HEK293 (cell line): ENCODE measurements around the gene ILRUN.

ENCODE experiments used
- CTCF ChIA-PET: fragments of 350-600 bp; formaldehyde crosslinking; extraction: SDS; loops from one replicate; lab custom pipeline; 2021; ENCODE audit warnings: antibody characterized with exemption; lab: Yijun Ruan, JAX
- POLR2A ChIA-PET: fragments of 300-600 bp; formaldehyde crosslinking; extraction: SDS; loops from one replicate; lab custom pipeline; 2020; ENCODE audit warnings: antibody characterized with exemption, inconsistent platforms; lab: Yijun Ruan, JAX
- H3K27ac ChIP-seq: fragments of 200-500 bp; sonication (Bioruptor generic); 2 replicates; pipeline ENCODE4 v1.5.1; 2014; ENCODE audit warnings: low read depth, low read length, control low read depth, inconsistent platforms; ENCODE audit errors: extremely low read depth
- H3K36me3 ChIP-seq, 2 experiments: fragments of 200-500 bp in 1 of 2; sonication (Bioruptor generic) in 1 of 2; 1 replicate in 1 of 2; 2 replicates in 1 of 2; pipeline ENCODE4 v1.5.1; 2014 to 2017; ENCODE audit warnings: inconsistent platforms in 2 of 2, low read length in 2 of 2; ENCODE audit not compliant: control insufficient read depth in 2 of 2, insufficient read depth in 1 of 2
- H3K4me1 ChIP-seq: fragments of 200-500 bp; sonication (Bioruptor generic); 2 replicates; pipeline ENCODE4 v1.5.1; 2014; ENCODE audit warnings: mild to moderate bottlenecking, low read length, inconsistent platforms; ENCODE audit not compliant: control insufficient read depth, insufficient read depth
- H3K4me3 ChIP-seq: 2 replicates; pipeline ENCODE4 v1.5.1; 2011; ENCODE audit warnings: low read depth, mild to moderate bottlenecking, control low read depth, low read length, moderate library complexity
- H3K9me3 ChIP-seq: fragments of 200-500 bp; sonication (Bioruptor generic); 2 replicates; pipeline ENCODE4 v1.5.1; 2014; ENCODE audit warnings: low read depth, low read length, inconsistent platforms; ENCODE audit not compliant: control insufficient read depth, insufficient read depth
- GLIS1 ChIP-seq: fragments of 450-650 bp; formaldehyde crosslinking; IDR thresholded peaks from 2 replicates; pipeline ENCODE4 v1.5.1; 2016; ENCODE audit warnings: missing biosample characterization, missing genetic modification characterization
- OVOL3 ChIP-seq: fragments of 450-650 bp; formaldehyde crosslinking; IDR thresholded peaks from 2 replicates; pipeline ENCODE4 v1.5.1; 2016; ENCODE audit warnings: missing biosample characterization, missing genetic modification characterization
- PRDM1 ChIP-seq: fragments of 450-650 bp; formaldehyde crosslinking; IDR thresholded peaks from 2 replicates; pipeline ENCODE4; 2016; ENCODE audit warnings: missing biosample characterization, missing genetic modification characterization
- RBAK ChIP-seq: fragments of 450-650 bp; formaldehyde crosslinking; IDR thresholded peaks from 2 replicates; pipeline ENCODE4 v1.5.1; 2016; ENCODE audit warnings: missing biosample characterization, missing genetic modification characterization
- SCRT1 ChIP-seq: fragments of 450-650 bp; formaldehyde crosslinking; IDR thresholded peaks from 2 replicates; pipeline ENCODE4 v1.5.1; 2016; ENCODE audit warnings: missing biosample characterization, missing genetic modification characterization, borderline replicate concordance
- WT1 ChIP-seq: fragments of 450-650 bp; formaldehyde crosslinking; IDR thresholded peaks from 2 replicates; pipeline ENCODE4 v1.5.1; 2016; ENCODE audit warnings: missing biosample characterization, missing genetic modification characterization
- ZBTB1 ChIP-seq: fragments of 450-650 bp; formaldehyde crosslinking; IDR thresholded peaks from 2 replicates; pipeline ENCODE4 v1.5.1; 2016; ENCODE audit warnings: missing biosample characterization, missing genetic modification characterization
- ZBTB48 ChIP-seq: fragments of 450-650 bp; formaldehyde crosslinking; IDR thresholded peaks from 2 replicates; pipeline ENCODE4 v1.5.1; 2016; ENCODE audit warnings: missing biosample characterization, missing genetic modification characterization
- ZFP69B ChIP-seq: fragments of 450-650 bp; formaldehyde crosslinking; IDR thresholded peaks from 2 replicates; pipeline ENCODE4 v1.5.1; 2016; ENCODE audit warnings: missing biosample characterization, missing genetic modification characterization
- ZNF138 ChIP-seq: fragments of 450-650 bp; formaldehyde crosslinking; IDR thresholded peaks from 2 replicates; pipeline ENCODE4 v1.5.1; 2016; ENCODE audit warnings: missing biosample characterization, missing genetic modification characterization, borderline replicate concordance
- ZNF157 ChIP-seq: fragments of 450-650 bp; formaldehyde crosslinking; IDR thresholded peaks from 2 replicates; pipeline ENCODE4 v1.5.1; 2016; ENCODE audit warnings: missing biosample characterization, missing genetic modification characterization
- ZNF239 ChIP-seq: fragments of 450-650 bp; formaldehyde crosslinking; IDR thresholded peaks from 2 replicates; pipeline ENCODE4 v1.5.1; 2016; ENCODE audit warnings: missing biosample characterization, missing genetic modification characterization
- ZNF350 ChIP-seq: fragments of 450-650 bp; formaldehyde crosslinking; IDR thresholded peaks from 2 replicates; pipeline ENCODE4 v1.5.0; 2017; ENCODE audit warnings: missing biosample characterization, mild to moderate bottlenecking, missing genetic modification characterization
- ZNF473 ChIP-seq: fragments of 450-650 bp; formaldehyde crosslinking; IDR thresholded peaks from 2 replicates; pipeline ENCODE4 v1.5.1; 2017; ENCODE audit warnings: missing biosample characterization, missing genetic modification characterization
- ZNF48 ChIP-seq: fragments of 450-650 bp; formaldehyde crosslinking; IDR thresholded peaks from 2 replicates; pipeline ENCODE4 v1.5.1; 2016; ENCODE audit warnings: missing biosample characterization, missing genetic modification characterization
- ZNF501 ChIP-seq: fragments of 450-650 bp; formaldehyde crosslinking; IDR thresholded peaks from 2 replicates; pipeline ENCODE4 v1.5.1; 2016; ENCODE audit warnings: missing biosample characterization, missing genetic modification characterization
- ZNF521 ChIP-seq: fragments of 450-650 bp; formaldehyde crosslinking; IDR thresholded peaks from 2 replicates; pipeline ENCODE4 v1.5.1; 2017; ENCODE audit warnings: missing biosample characterization, mild to moderate bottlenecking, missing genetic modification characterization
- ZNF529 ChIP-seq: fragments of 450-650 bp; formaldehyde crosslinking; IDR thresholded peaks from 2 replicates; pipeline ENCODE4 v1.5.1; 2017; ENCODE audit warnings: missing genetic modification characterization, missing biosample characterization; ENCODE audit not compliant: insufficient replicate concordance
- ZNF555 ChIP-seq: fragments of 450-650 bp; formaldehyde crosslinking; conservative IDR thresholded peaks from 2 replicates; pipeline ENCODE4 v1.5.1; 2017; ENCODE audit warnings: missing biosample characterization, mild to moderate bottlenecking, missing genetic modification characterization, inconsistent platforms
- ZNF658 ChIP-seq: fragments of 450-650 bp; formaldehyde crosslinking; IDR thresholded peaks from 2 replicates; pipeline ENCODE4; 2016; ENCODE audit warnings: missing biosample characterization, missing genetic modification characterization
- ZNF664 ChIP-seq: fragments of 450-650 bp; formaldehyde crosslinking; IDR thresholded peaks from 2 replicates; pipeline ENCODE4 v1.5.1; 2016; ENCODE audit warnings: missing biosample characterization, missing genetic modification characterization
- ZNF792 ChIP-seq: fragments of 450-650 bp; formaldehyde crosslinking; IDR thresholded peaks from 2 replicates; pipeline ENCODE4 v1.5.1; 2016; ENCODE audit warnings: missing biosample characterization, missing genetic modification characterization
- TF ChIP-seq, protein P1 (sequence below): fragments of 450-650 bp; formaldehyde crosslinking; IDR thresholded peaks from 2 replicates; pipeline ENCODE4 v1.5.1; 2016; ENCODE audit warnings: missing biosample characterization, missing genetic modification characterization
- TF ChIP-seq, protein P2 (sequence below): fragments of 450-650 bp; formaldehyde crosslinking; IDR thresholded peaks from 2 replicates; pipeline ENCODE4 v1.5.1; 2017; ENCODE audit warnings: missing biosample characterization, missing genetic modification characterization
- TF ChIP-seq, protein P3 (sequence below): fragments of 450-650 bp; formaldehyde crosslinking; IDR thresholded peaks from 2 replicates; pipeline ENCODE4 v1.5.1; 2016; ENCODE audit warnings: missing biosample characterization, missing genetic modification characterization
- TF ChIP-seq, protein P4 (sequence below): fragments of 450-650 bp; formaldehyde crosslinking; IDR thresholded peaks from 2 replicates; pipeline ENCODE4 v1.5.1; 2017; ENCODE audit warnings: missing biosample characterization, missing genetic modification characterization
- TF ChIP-seq, protein P5 (sequence below): fragments of 450-650 bp; formaldehyde crosslinking; IDR thresholded peaks from 2 replicates; pipeline ENCODE4 v1.5.1; 2016; ENCODE audit warnings: missing biosample characterization, missing genetic modification characterization
- TF ChIP-seq, protein P6 (sequence below): fragments of 450-650 bp; formaldehyde crosslinking; IDR thresholded peaks from 2 replicates; pipeline ENCODE4 v1.5.0; 2017; ENCODE audit warnings: missing biosample characterization, missing genetic modification characterization, borderline replicate concordance

The ILRUN gene

DNA sequence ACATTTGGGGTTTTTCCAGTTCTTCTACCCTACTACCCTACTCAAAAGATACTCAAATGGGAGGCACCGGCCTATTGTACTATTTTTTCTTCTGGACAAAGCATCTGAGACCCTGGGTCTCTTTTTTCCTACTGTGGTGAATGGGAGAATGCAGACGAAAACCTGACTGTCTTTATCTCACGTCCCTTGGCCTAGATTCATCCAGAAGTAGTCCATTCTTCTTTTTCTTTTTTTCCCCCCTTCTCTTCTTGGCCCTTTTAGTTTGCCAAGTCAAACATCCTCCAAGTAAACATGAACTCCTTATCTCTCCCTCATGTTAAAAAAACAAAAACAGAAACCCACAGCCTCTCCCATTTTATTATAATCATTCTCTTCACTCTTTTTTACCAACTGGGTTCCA, 8.7 kb upstream of the ILRUN start:
- Histone ChIP-seq H3K4me3 (no peak overlapping the region), H3K36me3 (no peaks in the 10 kb centered on the region), H3K9me3 (no peaks in the 10 kb centered on the region), H3K4me1 (peaks cover 6% of the 10 kb centered on the region; the same call in 1 of the 2 replicates), H3K27ac (no peak overlapping the region; the same call in 1 of the 2 replicates)
- ChIA-PET CTCF (no interaction called here), POLR2A (no interaction called here)
- TF ChIP-seq PRDM1 (tag by site-specific recombination) (no peak), WT1 (peak; percentile 80), OVOL3 (tag by site-specific recombination) (no peak), RBAK (tag by site-specific recombination) (no peak), ZBTB48 (tag by site-specific recombination) (peak; percentile 52; the same call in 1 of the 2 replicates), ZNF658 (tag by site-specific recombination) (no peak), SCRT1 (tag by site-specific recombination) (no peak), GLIS1 (tag by site-specific recombination) (no peak), ZNF48 (tag by site-specific recombination) (no peak), ZNF239 (tag by site-specific recombination) (no peak), ZNF350 (tag by site-specific recombination) (no peak), ZNF521 (tag by site-specific recombination) (no peak), ZNF473 (tag by site-specific recombination) (no peak), ZNF792 (tag by site-specific recombination) (no peak), ZFP69B (tag by site-specific recombination) (no peak), ZNF529 (tag by site-specific recombination) (no peak), ZBTB1 (tag by site-specific recombination) (no peak), ZNF501 (no peak), ZNF157 (tag by site-specific recombination) (no peak), ZNF555 (tag by site-specific recombination) (no peak), ZNF664 (tag by site-specific recombination) (no peak), ZNF138 (tag by site-specific recombination) (no peak)
- TF ChIP-seq, protein P1, sequence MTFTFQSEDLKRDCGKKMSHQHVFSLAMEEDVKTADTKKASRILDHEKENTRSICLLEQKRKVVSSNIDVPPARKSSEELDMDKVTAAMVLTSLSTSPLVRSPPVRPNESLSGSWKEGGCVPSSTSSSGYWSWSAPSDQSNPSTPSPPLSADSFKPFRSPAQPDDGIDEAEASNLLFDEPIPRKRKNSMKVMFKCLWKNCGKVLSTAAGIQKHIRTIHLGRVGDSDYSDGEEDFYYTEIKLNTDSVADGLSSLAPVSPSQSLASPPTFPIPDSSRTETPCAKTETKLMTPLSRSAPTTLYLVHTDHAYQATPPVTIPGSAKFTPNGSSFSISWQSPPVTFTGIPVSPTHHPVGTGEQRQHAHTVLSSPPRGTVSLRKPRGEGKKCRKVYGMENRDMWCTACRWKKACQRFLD (tag by site-specific recombination), result no peak
- TF ChIP-seq, protein P2, sequence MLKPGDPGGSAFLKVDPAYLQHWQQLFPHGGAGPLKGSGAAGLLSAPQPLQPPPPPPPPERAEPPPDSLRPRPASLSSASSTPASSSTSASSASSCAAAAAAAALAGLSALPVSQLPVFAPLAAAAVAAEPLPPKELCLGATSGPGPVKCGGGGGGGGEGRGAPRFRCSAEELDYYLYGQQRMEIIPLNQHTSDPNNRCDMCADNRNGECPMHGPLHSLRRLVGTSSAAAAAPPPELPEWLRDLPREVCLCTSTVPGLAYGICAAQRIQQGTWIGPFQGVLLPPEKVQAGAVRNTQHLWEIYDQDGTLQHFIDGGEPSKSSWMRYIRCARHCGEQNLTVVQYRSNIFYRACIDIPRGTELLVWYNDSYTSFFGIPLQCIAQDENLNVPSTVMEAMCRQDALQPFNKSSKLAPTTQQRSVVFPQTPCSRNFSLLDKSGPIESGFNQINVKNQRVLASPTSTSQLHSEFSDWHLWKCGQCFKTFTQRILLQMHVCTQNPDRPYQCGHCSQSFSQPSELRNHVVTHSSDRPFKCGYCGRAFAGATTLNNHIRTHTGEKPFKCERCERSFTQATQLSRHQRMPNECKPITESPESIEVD (tag by site-specific recombination), result 0 out of 2 replicates have a peak, but pooled peaks have one; percentile 41
- TF ChIP-seq, protein P3, sequence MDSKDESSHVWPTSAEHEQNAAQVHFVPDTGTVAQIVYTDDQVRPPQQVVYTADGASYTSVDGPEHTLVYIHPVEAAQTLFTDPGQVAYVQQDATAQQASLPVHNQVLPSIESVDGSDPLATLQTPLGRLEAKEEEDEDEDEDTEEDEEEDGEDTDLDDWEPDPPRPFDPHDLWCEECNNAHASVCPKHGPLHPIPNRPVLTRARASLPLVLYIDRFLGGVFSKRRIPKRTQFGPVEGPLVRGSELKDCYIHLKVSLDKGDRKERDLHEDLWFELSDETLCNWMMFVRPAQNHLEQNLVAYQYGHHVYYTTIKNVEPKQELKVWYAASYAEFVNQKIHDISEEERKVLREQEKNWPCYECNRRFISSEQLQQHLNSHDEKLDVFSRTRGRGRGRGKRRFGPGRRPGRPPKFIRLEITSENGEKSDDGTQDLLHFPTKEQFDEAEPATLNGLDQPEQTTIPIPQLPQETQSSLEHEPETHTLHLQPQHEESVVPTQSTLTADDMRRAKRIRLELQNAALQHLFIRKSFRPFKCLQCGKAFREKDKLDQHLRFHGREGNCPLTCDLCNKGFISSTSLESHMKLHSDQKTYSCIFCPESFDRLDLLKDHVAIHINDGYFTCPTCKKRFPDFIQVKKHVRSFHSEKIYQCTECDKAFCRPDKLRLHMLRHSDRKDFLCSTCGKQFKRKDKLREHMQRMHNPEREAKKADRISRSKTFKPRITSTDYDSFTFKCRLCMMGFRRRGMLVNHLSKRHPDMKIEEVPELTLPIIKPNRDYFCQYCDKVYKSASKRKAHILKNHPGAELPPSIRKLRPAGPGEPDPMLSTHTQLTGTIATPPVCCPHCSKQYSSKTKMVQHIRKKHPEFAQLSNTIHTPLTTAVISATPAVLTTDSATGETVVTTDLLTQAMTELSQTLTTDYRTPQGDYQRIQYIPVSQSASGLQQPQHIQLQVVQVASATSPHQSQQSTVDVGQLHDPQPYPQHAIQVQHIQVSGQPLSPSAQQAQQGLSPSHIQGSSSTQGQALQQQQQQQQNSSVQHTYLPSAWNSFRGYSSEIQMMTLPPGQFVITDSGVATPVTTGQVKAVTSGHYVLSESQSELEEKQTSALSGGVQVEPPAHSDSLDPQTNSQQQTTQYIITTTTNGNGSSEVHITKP (tag by site-specific recombination), result peak; percentile 82
- TF ChIP-seq, protein P4, sequence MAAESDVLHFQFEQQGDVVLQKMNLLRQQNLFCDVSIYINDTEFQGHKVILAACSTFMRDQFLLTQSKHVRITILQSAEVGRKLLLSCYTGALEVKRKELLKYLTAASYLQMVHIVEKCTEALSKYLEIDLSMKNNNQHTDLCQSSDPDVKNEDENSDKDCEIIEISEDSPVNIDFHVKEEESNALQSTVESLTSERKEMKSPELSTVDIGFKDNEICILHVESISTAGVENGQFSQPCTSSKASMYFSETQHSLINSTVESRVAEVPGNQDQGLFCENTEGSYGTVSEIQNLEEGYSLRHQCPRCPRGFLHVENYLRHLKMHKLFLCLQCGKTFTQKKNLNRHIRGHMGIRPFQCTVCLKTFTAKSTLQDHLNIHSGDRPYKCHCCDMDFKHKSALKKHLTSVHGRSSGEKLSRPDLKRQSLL (tag by site-specific recombination), result no peak
- TF ChIP-seq, protein P5, sequence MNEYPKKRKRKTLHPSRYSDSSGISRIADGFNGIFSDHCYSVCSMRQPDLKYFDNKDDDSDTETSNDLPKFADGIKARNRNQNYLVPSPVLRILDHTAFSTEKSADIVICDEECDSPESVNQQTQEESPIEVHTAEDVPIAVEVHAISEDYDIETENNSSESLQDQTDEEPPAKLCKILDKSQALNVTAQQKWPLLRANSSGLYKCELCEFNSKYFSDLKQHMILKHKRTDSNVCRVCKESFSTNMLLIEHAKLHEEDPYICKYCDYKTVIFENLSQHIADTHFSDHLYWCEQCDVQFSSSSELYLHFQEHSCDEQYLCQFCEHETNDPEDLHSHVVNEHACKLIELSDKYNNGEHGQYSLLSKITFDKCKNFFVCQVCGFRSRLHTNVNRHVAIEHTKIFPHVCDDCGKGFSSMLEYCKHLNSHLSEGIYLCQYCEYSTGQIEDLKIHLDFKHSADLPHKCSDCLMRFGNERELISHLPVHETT (tag by site-specific recombination), result no peak
- TF ChIP-seq, protein P6, sequence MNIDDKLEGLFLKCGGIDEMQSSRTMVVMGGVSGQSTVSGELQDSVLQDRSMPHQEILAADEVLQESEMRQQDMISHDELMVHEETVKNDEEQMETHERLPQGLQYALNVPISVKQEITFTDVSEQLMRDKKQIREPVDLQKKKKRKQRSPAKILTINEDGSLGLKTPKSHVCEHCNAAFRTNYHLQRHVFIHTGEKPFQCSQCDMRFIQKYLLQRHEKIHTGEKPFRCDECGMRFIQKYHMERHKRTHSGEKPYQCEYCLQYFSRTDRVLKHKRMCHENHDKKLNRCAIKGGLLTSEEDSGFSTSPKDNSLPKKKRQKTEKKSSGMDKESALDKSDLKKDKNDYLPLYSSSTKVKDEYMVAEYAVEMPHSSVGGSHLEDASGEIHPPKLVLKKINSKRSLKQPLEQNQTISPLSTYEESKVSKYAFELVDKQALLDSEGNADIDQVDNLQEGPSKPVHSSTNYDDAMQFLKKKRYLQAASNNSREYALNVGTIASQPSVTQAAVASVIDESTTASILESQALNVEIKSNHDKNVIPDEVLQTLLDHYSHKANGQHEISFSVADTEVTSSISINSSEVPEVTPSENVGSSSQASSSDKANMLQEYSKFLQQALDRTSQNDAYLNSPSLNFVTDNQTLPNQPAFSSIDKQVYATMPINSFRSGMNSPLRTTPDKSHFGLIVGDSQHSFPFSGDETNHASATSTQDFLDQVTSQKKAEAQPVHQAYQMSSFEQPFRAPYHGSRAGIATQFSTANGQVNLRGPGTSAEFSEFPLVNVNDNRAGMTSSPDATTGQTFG (tag by site-specific recombination), result no peak
